22Rv1 (cell line): ENCODE results near the gene PIGN.

Experiments
- H3K27ac ChIP-seq: fragments of 450-650 bp; 2 replicates; pipeline ENCODE4 v1.5.1; 2017
- CTCF ChIP-seq: fragments of 450-650 bp; IDR thresholded peaks from 2 replicates; pipeline ENCODE4 v1.5.1; 2017; ENCODE audit warnings: mild to moderate bottlenecking
- ZFX ChIP-seq: fragments of 450-650 bp; IDR thresholded peaks from 2 replicates; pipeline ENCODE4 v1.6.1; 2017; ENCODE audit warnings: antibody characterized with exemption, borderline replicate concordance

The PIGN gene

DNA sequence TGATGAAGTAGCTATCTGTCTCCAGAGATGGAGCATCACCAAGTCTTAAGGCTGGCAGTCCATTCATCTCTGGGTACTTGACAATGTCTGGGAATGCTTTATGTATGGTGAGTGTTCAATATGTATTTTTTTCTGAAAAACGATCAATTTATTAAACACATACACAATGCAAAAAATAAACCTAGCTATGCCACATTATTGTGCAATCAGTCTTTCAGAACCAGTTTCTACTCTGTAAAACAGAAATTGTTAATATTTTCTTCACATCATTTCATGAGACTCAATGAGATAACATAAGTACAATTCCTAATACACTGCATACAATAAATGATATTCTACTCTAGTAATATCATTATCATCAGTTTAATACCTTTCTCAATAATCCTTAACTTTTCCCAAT, 122.5 kb downstream of the PIGN start:
- no peak overlapping the region for H3K27ac ChIP-seq
- TF ChIP-seq ZFX = no peak
- TF ChIP-seq CTCF = no peak

DNA sequence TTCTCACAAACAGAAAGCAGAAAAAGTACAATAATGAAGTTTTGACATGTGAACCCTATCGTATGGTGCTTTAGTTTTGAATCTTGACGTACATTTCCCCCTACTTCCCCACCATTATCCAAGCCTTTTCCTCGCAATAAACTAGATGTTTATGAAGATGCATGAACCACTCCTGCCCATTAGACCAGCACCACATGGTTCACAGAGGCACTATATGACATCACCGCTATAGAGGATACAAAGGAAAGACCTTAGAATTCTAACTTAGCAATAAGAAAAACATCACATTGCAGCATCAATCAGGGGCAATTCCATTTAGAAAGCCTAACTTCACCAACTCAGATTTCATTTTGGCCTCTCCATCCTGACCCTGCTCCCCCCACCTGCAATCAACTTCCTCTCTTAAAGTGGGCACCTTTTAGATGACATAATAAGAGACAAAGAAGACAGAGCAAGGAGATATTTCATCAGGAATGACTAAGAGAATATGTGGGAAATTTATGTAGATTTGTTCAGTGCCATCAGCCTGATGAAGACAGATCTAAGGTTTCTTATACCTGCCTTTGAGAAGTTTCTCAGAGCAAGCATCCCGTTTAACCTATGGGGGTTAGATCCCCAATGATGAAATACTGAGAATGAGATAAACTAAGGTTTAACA, 124.9 kb downstream of the PIGN start:
- TF ChIP-seq ZFX (no peak), CTCF (no peak)
- no peak overlapping the region for H3K27ac ChIP-seq

- H3K27ac ChIP-seq = no peak overlapping the region
- no peak for TF ChIP-seq CTCF
- TF ChIP-seq ZFX = no peak
Measured at GRCh38 chr18:62060820-62061219, 126.0 kb downstream of the PIGN start.

DNA sequence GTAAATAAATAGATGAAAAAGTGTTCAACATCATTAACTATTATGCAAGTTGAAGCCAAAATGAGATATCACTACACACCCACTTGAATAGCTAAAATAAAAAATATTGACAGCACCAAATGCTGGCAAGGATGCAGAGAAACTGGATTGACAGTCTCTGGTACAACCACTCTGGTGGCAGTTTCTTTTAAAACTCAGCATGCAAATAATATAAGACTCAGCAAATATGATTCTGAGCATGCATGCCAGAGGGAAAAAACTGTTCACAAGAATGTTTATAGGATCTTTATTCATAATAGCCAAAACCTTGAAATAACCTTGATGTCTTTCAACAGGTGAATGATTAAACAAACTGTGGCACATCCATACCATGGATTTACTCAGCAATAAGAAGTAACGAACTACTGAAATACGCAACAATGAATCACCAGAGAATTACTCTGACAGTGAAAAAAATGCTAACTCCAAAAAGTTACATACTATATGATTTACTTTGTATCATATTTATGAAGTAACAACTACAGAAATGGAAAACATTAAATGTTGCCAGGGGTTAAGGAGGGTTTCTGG, 131.8 kb downstream of the PIGN start:
- TF ChIP-seq CTCF = no peak
- TF ChIP-seq ZFX = no peak
- no peak overlapping the region for H3K27ac ChIP-seq

GRCh38 chr18:62048279-62048678, 138.6 kb downstream of the PIGN start:
- no peak overlapping the region for H3K27ac ChIP-seq
- TF ChIP-seq CTCF (no peak), ZFX (no peak)

DNA sequence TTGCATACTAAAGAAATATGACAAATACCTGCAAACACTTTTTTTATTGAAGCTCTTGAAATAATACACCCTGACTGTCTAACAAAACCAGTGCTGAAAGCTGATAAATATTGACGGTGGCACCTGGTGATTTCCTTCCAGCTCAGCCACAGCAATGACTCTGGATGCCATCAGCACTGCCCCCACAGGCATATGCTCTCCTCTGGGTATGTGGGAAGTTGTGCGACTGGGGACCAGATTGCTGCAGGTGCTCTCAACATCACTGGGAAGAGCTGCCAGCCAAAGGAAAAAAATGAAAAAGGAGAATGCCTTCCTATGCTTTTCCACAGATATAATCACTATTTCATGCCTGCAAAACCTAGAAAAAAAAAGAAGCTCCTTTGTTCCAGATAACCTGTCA, 141.5 kb downstream of the PIGN start:
- H3K27ac ChIP-seq = no peak overlapping the region
- no peak for TF ChIP-seq ZFX
- no peak for TF ChIP-seq CTCF

DNA sequence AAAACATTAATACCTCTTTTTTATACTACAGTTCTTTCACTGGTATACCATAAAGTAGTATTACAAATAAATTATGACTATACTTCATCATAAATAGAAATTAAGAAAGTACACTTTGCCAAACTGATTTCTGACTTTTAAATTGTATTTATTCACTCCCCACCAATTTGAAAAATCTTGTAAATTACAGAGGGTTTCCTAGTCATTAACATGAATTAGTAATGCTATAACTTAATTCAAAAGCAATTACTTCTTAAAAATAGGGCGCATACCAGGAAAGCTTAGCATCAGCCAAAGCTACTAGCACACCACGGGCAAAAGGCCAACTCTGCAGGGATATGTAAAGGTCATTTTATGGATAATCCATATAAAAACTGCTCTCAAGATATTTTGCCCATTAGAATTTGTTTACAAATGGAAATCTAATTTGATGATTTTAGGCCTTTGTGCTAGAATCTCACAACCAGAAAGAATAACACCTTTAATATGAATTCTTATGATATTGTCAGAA, 142.3 kb downstream of the PIGN start:
- TF ChIP-seq ZFX = no peak
- TF ChIP-seq CTCF = no peak
- H3K27ac ChIP-seq = no peak overlapping the region
